K562 treated with DMSO at 1 percent for 4 hours (cell line): ENCODE data around the gene ANKRD34B. TPM values are rescaled to one million over a fixed set of nuclear protein-coding genes. Genes with fewer than 3 reads are reported as not detected.

Experiments used
- total RNA-seq: library from RNA; unstranded; fragments of 300-600 nt; gene quantifications from 2 replicates; pipeline ENCODE4 v1.2.3, GENCODE V29; 2022; ENCODE audit not compliant: insufficient read depth

ANKRD34B gene
- not detected in 2 replicates for total RNA-seq

DNA sequence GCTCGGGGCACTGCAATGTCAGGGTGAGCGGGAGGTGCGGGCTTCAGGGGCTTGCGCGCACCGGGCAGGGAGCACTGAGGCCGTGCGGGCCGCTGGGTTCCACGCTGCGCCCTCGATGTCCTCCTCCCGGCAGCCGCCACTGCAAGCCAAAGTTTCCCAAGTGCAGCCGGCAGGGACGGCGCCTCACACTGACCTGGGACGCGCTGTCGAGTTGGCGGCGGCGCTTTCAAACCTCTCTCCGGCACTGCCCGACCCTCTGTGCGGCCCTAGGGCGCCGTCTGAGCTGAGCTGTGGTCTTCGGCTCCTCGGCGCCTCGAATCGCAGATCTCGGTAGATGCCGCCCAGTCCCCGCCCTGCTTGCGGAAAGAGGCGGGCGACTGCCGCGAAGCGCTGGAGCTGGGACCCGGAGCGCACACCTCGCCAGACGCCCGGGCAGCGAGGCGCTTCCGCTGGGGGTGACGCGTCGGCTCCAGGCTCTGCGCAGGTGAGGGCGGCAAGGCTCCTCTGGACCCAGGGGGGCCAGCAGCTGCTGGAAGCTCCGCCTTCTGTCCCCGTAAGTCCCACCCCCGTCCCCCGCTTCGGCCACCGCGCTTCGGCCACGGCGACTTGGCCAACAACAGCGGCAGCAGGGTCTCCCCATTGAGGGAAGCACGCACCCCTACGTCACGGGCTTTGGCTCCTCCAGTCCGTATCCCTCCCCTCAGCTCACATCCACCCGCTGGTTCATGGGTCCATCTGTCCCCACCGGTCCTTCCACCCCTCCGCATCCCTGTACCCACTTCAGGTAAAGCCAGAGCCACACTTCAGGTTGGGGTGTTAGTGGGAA, at the start of gene ANKRD34B:
TSS of gene ANKRD34B (minus strand) at position 320 of the 826 bp plus-strand sequence. CDS start 10,261 bp downstream, outside the sequence.

Other genes starting within 250 kb of the ANKRD34B start
- 8.4 and 10.6 TPM in 2 replicates for gene ZFYVE16, start 162.2 kb downstream of the ANKRD34B start, total RNA-seq
- not detected in 2 replicates for gene FAM151B, start 82.2 kb downstream of the ANKRD34B start, total RNA-seq
- gene MSH3, start 84.4 kb upstream of the ANKRD34B start, total RNA-seq = 5.7 and 6.3 TPM in 2 replicates
- gene DHFR, start 84.7 kb upstream of the ANKRD34B start, total RNA-seq = 50.2 and 50.5 TPM in 2 replicates